HepG2 (cell line): ENCODE data around the gene C1orf116. TPM values are rescaled to one million over a fixed set of nuclear protein-coding genes. Genes with fewer than 3 reads are reported as not detected.
A peak's percentile ranks its signal among the peaks of the same experiment; 100 is the strongest.

Experiments
- ATAC-seq: fragments of 200-7000 bp; cut with Tn5 transposase; 3 replicates; pipeline ENCODE4 v1.9.1; 2020; ENCODE audit warnings: mild to moderate bottlenecking, moderate library complexity
- BruUV-seq: library from RNA; stranded (reverse); fragments of 400-500 nt; replicated peaks from 2 replicates; lab custom pipeline; 2021; lab: Mats Ljungman, UMichigan
- CTCF ChIA-PET: fragments of 300-600 bp; formaldehyde crosslinking; extraction: SDS; loops from one replicate; lab custom pipeline; 2021; ENCODE audit warnings: low total read pairs, inconsistent platforms, low intra/inter-chr PET ratio; lab: Yijun Ruan, JAX
- POLR2A ChIA-PET: fragments of 350-600 bp; sonication (Branson Sonifier 250); formaldehyde crosslinking; loops from one replicate; lab custom pipeline; 2020; ENCODE audit warnings: antibody characterized with exemption, inconsistent platforms; lab: Yijun Ruan, JAX
- DNase-seq: peaks from one replicate; pipeline ENCODE4 v3.0.0-alpha.2; 2015; ENCODE audit warnings: low spot score
- FAIRE-seq: peaks from 3 replicates; lab custom pipeline; 2011; peaks lifted over from hg19 to GRCh38; lab: Jason Lieb, UNC
- H2AFZ ChIP-seq: one replicate; pipeline ENCODE4 v1.6.1; 2011; ENCODE audit warnings: low read length, inconsistent platforms
- H3K27ac ChIP-seq: fragments of 300-600 bp; 3 replicates; pipeline ENCODE4 v1.8.0; 2011; ENCODE audit warnings: mixed run types, mild to moderate bottlenecking, mixed read lengths, low read length, inconsistent platforms; ENCODE audit not compliant: insufficient read depth; ENCODE audit errors: extremely low read length
- H3K27me3 ChIP-seq, 2 experiments: fragments of 200-600 bp in 1 of 2; 2 replicates in 1 of 2; 3 replicates in 1 of 2; pipeline versions ENCODE4 v1.6.0 to v1.8.0; 2011; ENCODE audit warnings: low read length in 2 of 2, mild to moderate bottlenecking in 2 of 2, moderate library complexity in 2 of 2, inconsistent platforms in 1 of 2; ENCODE audit not compliant: insufficient read depth in 2 of 2, control insufficient read depth in 1 of 2
- H3K36me3 ChIP-seq, 2 experiments: fragments of 200-600 bp in 1 of 2; replicated peaks in 1 of 2; 2 replicates in 1 of 2; 3 replicates in 1 of 2; pipeline versions ENCODE4 v1.5.1 to v1.8.0; 2011; ENCODE audit warnings: low read length in 2 of 2, inconsistent platforms in 1 of 2; ENCODE audit not compliant: insufficient read depth in 2 of 2, control insufficient read depth in 1 of 2
- H3K4me1 ChIP-seq: 2 replicates; pipeline ENCODE4 v1.5.1; 2012; ENCODE audit warnings: low read length, inconsistent platforms; ENCODE audit not compliant: insufficient read depth
- H3K4me2 ChIP-seq: 2 replicates; pipeline ENCODE4 v1.6.0; 2011; ENCODE audit warnings: low read depth, low read length, inconsistent platforms
- H3K4me3 ChIP-seq, 3 experiments: fragments of 200-600 bp in 1 of 3; sonication (generic), shearing (Covaris generic) in 1 of 3; replicated peaks in 1 of 3; 2 replicates each; pipeline ENCODE4 v1.5.1; 2011 to 2016; ENCODE audit warnings: low read length in 3 of 3, inconsistent platforms in 2 of 3, low read depth in 2 of 3, mild to moderate bottlenecking in 2 of 3, control low read depth in 1 of 3, mixed read lengths in 1 of 3; ENCODE audit not compliant: insufficient read depth in 1 of 3
- H3K79me2 ChIP-seq: one replicate; pipeline ENCODE4 v1.6.1; 2011; ENCODE audit warnings: low read length, inconsistent platforms; ENCODE audit not compliant: insufficient read depth
- H3K9ac ChIP-seq: 2 replicates; pipeline ENCODE4 v1.6.0; 2011; ENCODE audit warnings: mild to moderate bottlenecking, low read depth, low read length, inconsistent platforms; ENCODE audit not compliant: insufficient read depth
- H3K9me3 ChIP-seq: 2 replicates; pipeline ENCODE4 v1.5.1; 2012; ENCODE audit warnings: mild to moderate bottlenecking, low read length
- H4K20me1 ChIP-seq: 2 replicates; pipeline ENCODE4 v1.6.0; 2011; ENCODE audit warnings: inconsistent platforms, mild to moderate bottlenecking, low read length, moderate library complexity; ENCODE audit not compliant: insufficient read depth
- MAFK ChIP-seq, 2 experiments: IDR thresholded peaks in 1 of 2; conservative IDR thresholded peaks in 1 of 2; 2 replicates each; pipeline ENCODE4 v1.6.1; 2011; ENCODE audit warnings: improper control_type of control experiment in 2 of 2, low read length in 2 of 2
- ZKSCAN5 ChIP-seq: sonication (generic); formaldehyde crosslinking; IDR thresholded peaks from 2 replicates; pipeline ENCODE4 v1.5.1; 2020; ENCODE audit warnings: mild to moderate bottlenecking, missing genetic modification reagents
- ZNF282 ChIP-seq: fragments of 450-650 bp; IDR thresholded peaks from 2 replicates; pipeline ENCODE4 v1.6.1; 2018; ENCODE audit not compliant: partially characterized antibody
- WGBS: methylation state at CpG from one replicate; pipeline ENCODE4 v1.1.6; 2017; ENCODE audit warnings: low lambda C conversion rate; 5-methylcytosine and 5-hydroxymethylcytosine counted together
- in situ Hi-C: cut with HindIII; loops from 2 replicates; pipeline ENCODE4 v1.10.0; 2017; ENCODE audit warnings: low pct_unique_long_range_greater_than_20kb; ENCODE audit not compliant: extremely low pct_ligation_motif_present
- intact Hi-C: fragments of 100-400 bp; cut with micrococcal nuclease; formaldehyde crosslinking; loops from one replicate; pipeline ENCODE4 v1.10.0; 2022; ENCODE audit not compliant: unreplicated experiment
- polyA plus RNA-seq, 8 experiments: library from polyadenylated mRNA; depleted of rRNA in 3 of 8; stranded (reverse) in 7 of 8; unstranded in 1 of 8; fragments of >200 nt; fragmentation: Illumina TruSeq in 4 of 8; extraction: Trizol in 4 of 8; gene quantifications; 2 replicates each; pipeline versions ENCODE4 v1.2.1 to v1.2.3, GENCODE V29; 2011 to 2016; ENCODE audit warnings: low read depth in 4 of 8, missing spikeins in 1 of 8, mixed read lengths in 1 of 8; ENCODE audit not compliant: insufficient read depth in 1 of 8
- total RNA-seq, 5 experiments: library from RNA; depleted of rRNA; stranded (reverse); fragments of >200 nt; fragmentation: Illumina TruSeq; extraction: Trizol; gene quantifications; 2 replicates each; pipeline ENCODE4 v1.2.3, GENCODE V29; 2016; ENCODE audit warnings: low read depth in 1 of 5
- TF ChIP-seq, protein P1 (sequence below): sonication (generic); formaldehyde crosslinking; IDR thresholded peaks from 2 replicates; pipeline ENCODE4 v1.4.0; 2020; ENCODE audit warnings: missing genetic modification reagents

The C1orf116 gene
- total and polyA plus RNA-seq, 2 of the 13 experiments (the other 11 are each of a cell fraction or from before 2014, with no cell fraction given): 0.51 to 0.95 TPM

DNA sequence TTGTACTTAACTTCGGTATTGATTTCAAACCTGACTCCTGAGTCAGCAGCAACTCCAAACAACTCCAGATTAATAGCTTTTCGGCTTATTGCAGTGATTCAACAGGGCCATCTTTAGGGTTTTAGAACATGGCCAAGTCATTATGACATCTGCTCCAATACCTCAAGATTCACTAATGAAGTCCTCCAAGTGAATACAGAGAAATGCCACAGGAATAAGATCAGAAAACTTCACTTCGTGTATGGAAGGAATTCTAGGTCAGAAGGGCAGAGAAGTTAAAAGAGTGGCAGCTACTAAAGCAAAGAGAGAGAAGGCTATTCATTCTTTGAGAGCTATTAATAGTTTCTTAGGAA, 7.6 kb upstream of the C1orf116 start:
- FAIRE-seq (no peak), ATAC-seq (no peak), DNase-seq (no peak)
- peaks cover 3% of the 10 kb centered on the region for H3K79me2 ChIP-seq
- H3K9me3 ChIP-seq: no peaks in the 10 kb centered on the region
- no peaks in the 10 kb centered on the region for H3K36me3 ChIP-seq
- ChIA-PET CTCF (no interaction called here), POLR2A (interaction anchor here (0.8 to 1.9 kb wide), 2 partner anchors 13 to 14 kb away, joined by 4 to 7 read pairs; partner anchors contain the start of gene PFKFB2)
- H3K27ac ChIP-seq: no peak overlapping the region
- no peak overlapping the region for H2AFZ ChIP-seq
- TF ChIP-seq ZKSCAN5 (CRISPR knock-in tag) (no peak), MAFK (conservative IDR thresholded peaks at IDR 0.05 in 1 of 2, IDR thresholded peaks at IDR 0.05 in 1 of 2; ENCODE audit: low read length in 2 of 2) (peak in 1 of 2 experiments; percentile 16; a peak in 1 of 4 replicates), ZNF282 (no peak)
- TF ChIP-seq, protein P1, sequence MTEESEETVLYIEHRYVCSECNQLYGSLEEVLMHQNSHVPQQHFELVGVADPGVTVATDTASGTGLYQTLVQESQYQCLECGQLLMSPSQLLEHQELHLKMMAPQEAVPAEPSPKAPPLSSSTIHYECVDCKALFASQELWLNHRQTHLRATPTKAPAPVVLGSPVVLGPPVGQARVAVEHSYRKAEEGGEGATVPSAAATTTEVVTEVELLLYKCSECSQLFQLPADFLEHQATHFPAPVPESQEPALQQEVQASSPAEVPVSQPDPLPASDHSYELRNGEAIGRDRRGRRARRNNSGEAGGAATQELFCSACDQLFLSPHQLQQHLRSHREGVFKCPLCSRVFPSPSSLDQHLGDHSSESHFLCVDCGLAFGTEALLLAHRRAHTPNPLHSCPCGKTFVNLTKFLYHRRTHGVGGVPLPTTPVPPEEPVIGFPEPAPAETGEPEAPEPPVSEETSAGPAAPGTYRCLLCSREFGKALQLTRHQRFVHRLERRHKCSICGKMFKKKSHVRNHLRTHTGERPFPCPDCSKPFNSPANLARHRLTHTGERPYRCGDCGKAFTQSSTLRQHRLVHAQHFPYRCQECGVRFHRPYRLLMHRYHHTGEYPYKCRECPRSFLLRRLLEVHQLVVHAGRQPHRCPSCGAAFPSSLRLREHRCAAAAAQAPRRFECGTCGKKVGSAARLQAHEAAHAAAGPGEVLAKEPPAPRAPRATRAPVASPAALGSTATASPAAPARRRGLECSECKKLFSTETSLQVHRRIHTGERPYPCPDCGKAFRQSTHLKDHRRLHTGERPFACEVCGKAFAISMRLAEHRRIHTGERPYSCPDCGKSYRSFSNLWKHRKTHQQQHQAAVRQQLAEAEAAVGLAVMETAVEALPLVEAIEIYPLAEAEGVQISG (CRISPR knock-in tag): no peak
- 23% methylated on average over 3 of the region's 3 CpGs for WGBS
- in situ Hi-C loops: no loop called here
- peaks cover 44% of the 10 kb centered on the region for H3K4me1 ChIP-seq
- intact Hi-C loops: no loop called here
- H3K4me3 ChIP-seq: no peak overlapping the region
- BruUV-seq: no TSS peak
- no peak overlapping the region for H3K9ac ChIP-seq
- H3K4me2 ChIP-seq: 0 out of 2 replicates have a peak overlapping the region, but pooled peaks have one; percentile 5
- no peaks in the 10 kb centered on the region; a peak in 1 of 5 replicates for H3K27me3 ChIP-seq
- no peaks in the 10 kb centered on the region for H4K20me1 ChIP-seq
